ENCODE measurements around the gene IGF1R.

Gene IGF1R

GRCh38 chr15:98676586-98677270, 28.4 kb downstream of the IGF1R start:
- DNase-seq = no peak

- no peak for DNase-seq
These were observed 29.2 kb downstream of the IGF1R start for GRCh38 chr15:98677345-98678059.

GRCh38 chr15:98678484-98678883, 30.1 kb downstream of the IGF1R start:
- DNase-seq = no peak

- no peak for DNase-seq
These were observed 32.7 kb downstream of the IGF1R start for GRCh38 chr15:98681061-98681460.

- DNase-seq = no peak
These were observed 34.8 kb downstream of the IGF1R start for GRCh38 chr15:98682992-98683701.

- DNase-seq = no peak
These were observed 35.5 kb downstream of the IGF1R start for GRCh38 chr15:98683831-98684230.

GRCh38 chr15:98684436-98684835, 36.1 kb downstream of the IGF1R start:
- no peak for DNase-seq

- DNase-seq = no peak
These were observed 36.7 kb downstream of the IGF1R start for GRCh38 chr15:98684995-98685525.

GRCh38 chr15:98686983-98687382, 38.6 kb downstream of the IGF1R start:
- DNase-seq = no peak

GRCh38 chr15:98689431-98689861, 41.1 kb downstream of the IGF1R start:
- DNase-seq = no peak

- no peak for DNase-seq
These were observed 42.1 kb downstream of the IGF1R start for GRCh38 chr15:98690272-98690950.

GRCh38 chr15:98692213-98692612, 43.9 kb downstream of the IGF1R start:
- DNase-seq = no peak

- DNase-seq = no peak
These were observed 45.8 kb downstream of the IGF1R start for GRCh38 chr15:98694161-98694560.

GRCh38 chr15:98698792-98699191, 50.5 kb downstream of the IGF1R start:
- no peak for DNase-seq

GRCh38 chr15:98699591-98700424, 51.5 kb downstream of the IGF1R start:
- DNase-seq = no peak

GRCh38 chr15:98700519-98700918, 52.2 kb downstream of the IGF1R start:
- no peak for DNase-seq

- DNase-seq = no peak
These were observed 54.9 kb downstream of the IGF1R start for GRCh38 chr15:98703126-98703685.

- DNase-seq = no peak
These were observed 56.7 kb downstream of the IGF1R start for GRCh38 chr15:98705070-98705469.

GRCh38 chr15:98706387-98706786, 58.0 kb downstream of the IGF1R start:
- DNase-seq = no peak

- DNase-seq = no peak
These were observed 58.6 kb downstream of the IGF1R start for GRCh38 chr15:98706986-98707385.

- DNase-seq = no peak
These were observed 59.8 kb downstream of the IGF1R start for GRCh38 chr15:98708037-98708590.
